NCI-H2107 (cell line): ENCODE results near the gene MECR.
"Not testable (repeated sequence)": the region's sequence is repeated elsewhere in the genome, so short reads cannot be mapped to it uniquely, and the experiment has no call there.

ENCODE experiments used
- DNase-seq: peaks from one replicate; lab custom pipeline; 2025; lab: John Stamatoyannopoulos, UW

The MECR gene

DNA sequence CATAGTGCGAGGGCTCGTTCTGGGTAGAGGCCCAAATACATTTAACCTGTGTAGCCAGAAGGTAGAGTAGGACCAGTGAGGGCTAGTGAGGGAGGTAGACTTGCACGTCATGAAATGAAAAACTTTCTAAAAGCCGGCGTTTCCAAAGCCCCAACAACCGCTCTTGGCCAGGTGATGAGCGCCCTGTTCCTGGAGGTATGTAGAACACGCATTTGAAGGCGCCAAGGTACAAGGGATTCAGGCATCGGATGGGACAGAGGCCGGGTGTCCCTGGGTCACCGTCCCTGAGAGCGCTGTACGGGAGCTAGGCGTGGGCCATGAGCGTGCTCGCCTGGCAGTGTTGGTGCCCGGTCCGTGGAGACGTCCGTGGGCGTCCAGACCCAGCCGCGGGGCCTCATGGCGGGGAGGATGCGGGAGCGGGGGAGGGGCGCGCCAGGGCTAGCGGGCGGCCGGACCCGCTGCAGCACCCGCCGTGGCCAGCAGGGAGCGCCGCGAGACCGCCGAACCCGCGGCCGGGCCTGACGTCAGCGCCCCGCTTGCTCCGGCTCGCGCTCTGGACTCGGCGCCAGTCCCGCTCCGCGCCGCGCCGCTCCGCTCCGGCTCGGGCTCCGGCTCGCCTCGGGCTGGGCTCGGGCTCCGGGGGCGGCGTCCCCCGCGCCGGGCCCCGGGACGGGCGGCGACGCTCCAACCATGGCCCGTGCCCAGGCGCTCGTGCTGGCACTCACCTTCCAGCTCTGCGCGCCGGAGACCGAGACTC is 5.4 kb upstream of the MECR start, which contains the start of gene PTPRU:
Gene PTPRU, plus strand, starts transcription at position 568 of the 757 bp plus-strand sequence. Its CDS starts 123 bp downstream, at position 691.
- DNase-seq: peak; percentile 57

DNA sequence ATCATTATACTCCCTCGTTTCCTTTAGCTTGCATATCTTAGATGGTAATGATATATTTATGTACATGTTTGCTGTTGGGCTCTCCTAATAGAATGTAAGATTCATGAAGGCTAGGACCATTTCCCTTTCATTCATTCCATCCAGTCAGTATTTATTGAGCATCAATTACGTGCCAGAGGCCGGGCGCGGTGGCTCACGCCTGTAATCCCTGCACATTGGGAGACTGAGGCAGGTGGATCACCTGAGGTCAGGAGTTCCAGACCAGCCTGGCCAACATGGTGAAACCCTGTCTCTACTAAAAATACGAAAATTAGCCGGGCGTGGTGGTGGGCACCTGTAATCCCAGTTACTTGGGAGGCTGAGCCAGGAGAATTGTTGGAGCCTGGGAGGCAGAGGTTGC is 4.1 kb upstream of the MECR start:
- DNase-seq: not testable (repeated sequence)

DNA sequence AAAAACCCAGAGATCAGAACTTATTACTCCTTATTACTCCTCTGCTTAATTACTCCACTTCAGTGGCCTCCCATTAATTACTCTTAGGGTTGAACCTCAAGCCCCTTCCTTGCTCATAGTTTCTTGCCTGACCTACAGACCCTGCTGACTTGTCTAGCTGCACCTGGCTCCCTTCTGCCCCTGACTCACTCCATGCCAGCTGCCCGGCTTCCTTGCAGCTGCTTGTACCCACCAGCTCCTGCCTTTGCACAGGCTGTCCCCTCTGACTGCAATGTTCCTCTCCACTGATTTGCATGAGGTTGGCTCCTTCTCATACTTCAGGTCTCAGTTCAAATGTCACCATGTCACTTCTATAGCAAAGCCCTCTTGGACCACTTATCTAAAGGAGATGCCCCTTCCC is 3.7 kb upstream of the MECR start:
- DNase-seq: no peak

DNA sequence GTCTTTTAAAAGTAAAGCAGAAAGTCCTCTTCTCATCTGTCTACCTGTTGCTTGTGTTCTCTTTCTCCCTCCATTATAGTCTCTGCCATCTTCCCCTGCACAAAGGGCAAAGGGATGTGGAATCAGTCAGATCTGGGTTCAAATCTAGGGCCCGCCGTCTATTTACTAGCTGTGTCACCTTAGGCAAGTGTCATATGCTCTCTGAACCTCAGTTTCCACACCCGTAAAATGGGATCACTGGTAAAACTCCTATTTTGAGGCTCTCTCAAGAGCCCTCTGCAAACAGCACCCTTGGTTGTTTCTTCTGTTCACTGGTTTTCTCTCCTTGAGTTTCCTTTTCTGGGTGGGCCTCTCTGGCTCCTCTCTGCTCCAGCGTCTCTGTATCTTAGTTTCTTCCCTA is 3.0 kb upstream of the MECR start:
- no peak for DNase-seq

DNA sequence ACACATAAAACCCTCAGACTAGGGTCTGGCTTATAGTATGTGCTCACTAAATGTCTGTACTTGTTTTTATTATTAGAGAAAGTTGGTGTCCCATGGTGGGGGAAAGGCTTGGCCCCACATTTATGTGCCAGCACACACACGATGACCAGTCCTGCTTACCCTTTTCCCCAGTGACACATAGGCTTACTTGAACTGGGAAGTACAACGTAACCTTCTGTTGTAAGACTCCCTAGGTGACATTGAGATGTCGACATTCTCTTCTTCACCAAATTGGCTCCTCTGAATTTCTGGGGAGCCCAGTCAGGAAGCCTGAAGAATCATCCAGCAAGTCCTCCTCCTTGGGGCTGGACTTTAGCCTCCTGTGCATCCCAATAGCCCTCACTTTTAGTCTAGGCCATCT is 1.7 kb upstream of the MECR start:
- DNase-seq: no peak

DNA sequence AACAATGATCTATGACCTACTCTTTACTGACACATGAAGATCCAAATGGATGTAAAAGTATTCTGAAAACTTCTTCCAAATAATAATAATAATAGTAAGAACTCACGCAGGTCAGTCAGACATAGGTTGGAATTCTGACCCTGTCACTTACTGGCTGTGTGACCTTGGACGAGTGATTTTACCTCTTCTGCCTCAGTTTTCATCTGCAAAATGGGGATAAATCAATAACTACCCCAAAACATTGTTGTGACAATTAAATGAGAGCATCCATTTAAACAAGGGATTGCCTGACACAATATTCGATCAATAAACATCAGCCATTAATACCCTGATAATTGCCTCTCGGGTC is 556 bp downstream of the MECR start:
- no peak for DNase-seq

DNA sequence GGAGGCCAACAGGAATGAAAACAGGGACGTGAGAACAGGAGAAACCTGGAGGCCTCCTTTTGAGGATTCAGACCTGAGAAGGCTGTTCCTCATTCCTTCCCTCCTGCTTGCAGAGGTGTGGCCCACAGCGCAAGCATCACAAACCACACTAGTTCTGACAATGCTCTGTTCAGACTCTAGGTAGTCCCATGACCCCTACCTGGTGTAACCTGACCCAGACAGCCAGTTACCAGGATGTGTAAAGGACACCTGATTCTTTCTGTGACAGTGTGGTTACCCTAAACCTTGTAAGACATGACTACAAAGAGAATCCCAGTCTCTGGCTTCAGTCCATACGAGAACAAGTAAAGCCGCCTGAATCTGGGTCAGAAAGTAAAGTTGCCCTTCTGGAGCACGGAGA is 3.2 kb downstream of the MECR start:
- peak; percentile 73 for DNase-seq

DNA sequence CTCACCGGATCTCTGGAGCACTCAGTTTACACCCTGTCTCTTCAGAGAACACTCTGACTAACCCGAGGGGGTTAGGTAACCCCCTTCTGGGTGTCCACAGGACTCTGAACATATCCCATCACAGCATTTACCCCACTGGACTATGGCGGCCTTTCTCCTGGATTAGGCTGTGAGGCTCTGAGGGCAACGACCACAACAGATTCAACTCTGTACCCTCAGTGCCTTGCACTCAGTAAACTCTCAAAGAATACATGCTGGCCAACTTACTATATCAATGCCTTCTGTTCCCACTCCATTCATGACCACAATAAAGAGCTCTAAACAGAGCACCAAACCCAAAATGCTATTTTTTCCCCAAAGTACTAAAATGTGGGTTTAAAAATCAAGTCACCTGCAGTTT is 5.4 kb downstream of the MECR start:
- no peak for DNase-seq

DNA sequence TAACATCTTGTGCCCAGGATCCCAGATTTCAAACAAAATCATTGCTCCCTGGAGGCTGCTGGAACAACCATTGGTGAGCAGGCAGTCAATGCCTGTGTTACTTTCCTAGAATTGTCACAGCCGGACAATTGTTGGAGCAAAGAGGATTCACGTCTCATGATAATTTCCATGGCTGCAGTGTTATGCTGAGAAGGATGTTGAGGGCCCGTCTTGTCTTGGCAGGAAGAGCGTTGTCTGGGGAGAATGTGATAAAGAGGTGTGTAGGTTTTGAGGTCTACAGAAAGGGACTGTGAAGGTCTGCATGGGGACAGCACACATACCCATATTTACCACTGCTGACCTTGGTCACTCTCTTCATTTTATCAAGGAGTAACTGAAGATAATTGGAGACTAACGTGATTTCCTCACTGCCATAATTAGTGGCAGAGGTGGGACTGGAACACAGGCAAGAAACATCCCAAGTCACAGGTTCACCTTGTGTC is 6.3 kb downstream of the MECR start:
- DNase-seq: no peak

DNA sequence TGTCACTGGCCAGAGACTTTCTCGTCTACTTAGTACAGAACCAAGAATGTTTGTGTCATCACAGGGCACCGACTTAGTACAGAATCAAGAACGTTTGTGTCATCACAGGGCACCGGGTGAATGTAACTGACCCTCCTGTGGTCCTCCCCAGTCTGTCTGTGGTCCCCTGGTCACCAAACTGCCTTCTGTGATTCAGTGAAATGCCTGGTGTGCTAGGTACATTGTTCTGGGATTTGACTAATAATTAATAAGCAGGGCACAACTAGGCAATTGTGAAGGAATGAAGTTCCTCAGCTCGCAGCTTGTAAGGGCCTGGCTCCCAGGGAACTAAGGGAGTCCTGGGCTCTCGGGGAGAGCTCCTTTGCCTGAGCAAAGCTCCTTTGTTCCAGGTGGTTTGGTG is 7.2 kb downstream of the MECR start:
- no peak for DNase-seq

DNA sequence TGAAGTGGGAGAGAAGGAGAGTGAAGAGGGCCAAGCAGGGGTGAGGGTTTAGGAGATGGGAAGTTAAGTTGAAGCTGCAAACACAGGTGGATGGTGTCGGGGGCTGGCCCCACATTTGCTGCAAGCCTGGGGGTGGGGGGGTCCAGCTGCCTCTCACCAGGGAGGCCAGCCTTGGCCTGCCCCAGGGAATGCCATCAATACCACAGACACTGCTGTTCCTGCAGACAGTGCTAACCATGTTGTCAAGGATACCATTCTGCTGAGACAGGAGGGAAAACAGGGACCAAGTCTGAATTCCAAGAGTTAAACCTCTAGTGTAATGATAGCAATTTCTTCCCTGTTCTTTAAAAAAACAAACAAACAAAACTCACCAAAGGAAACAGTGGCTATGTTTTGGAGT is 8.0 kb downstream of the MECR start:
- DNase-seq: no peak

DNA sequence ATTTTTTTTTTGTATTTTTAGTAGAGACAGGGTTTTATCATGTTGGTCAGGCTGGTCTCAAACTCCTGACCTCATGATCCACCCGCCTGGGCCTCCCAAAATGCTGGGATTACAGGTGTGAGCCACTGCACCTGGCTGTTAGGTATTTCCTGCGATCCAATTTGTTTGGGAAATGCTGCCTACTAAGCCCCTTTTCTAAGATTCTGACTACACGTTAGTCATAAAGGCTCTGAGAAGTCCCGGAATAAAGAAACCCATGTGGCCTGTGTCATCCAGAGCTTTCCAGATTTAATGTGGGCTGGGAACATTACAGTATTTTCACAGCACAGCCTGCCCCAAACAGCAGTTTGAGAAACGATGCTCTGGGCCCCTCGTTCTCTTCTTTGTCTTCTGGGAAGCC is 8.5 kb downstream of the MECR start:
- DNase-seq: not testable (repeated sequence)

DNA sequence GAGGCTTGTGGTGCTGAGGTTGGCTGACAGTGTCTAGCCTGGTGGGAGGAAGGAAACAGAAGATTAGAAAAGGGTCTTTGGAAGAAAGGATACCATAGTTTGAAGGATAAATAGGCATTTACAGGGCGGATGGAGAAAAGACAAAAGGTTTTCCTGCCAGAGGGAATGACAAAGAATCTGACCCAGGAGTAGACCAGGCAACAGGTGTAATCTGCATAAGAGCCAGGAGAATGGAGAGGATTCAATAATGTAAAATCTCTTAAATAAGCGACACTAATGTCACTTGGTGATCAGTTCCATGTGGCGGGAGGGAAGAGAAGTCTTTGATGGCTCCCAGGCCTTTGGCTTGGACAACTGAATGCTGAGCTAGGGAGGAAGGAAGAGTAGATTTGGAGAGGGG is 9.4 kb downstream of the MECR start:
- DNase-seq: no peak

DNA sequence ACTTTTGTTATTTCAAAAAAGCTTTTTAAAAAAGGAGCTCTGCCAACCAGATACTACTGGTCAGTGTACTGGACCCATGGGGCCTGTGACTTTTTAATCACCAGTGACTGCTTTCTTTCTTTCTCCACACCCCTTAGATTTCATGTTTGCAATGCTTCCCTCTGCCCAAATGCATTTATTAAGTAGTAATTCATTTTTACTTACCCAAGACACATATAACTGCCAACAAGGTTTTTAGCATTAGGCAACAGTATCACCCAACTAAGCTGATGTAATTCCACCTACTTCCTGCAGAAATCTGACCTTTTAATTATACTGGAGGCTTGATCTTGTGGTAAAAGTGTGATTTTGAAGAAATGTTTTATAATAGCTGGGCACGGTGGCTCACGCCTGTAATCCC is 12.5 kb downstream of the MECR start:
- no peak for DNase-seq

DNA sequence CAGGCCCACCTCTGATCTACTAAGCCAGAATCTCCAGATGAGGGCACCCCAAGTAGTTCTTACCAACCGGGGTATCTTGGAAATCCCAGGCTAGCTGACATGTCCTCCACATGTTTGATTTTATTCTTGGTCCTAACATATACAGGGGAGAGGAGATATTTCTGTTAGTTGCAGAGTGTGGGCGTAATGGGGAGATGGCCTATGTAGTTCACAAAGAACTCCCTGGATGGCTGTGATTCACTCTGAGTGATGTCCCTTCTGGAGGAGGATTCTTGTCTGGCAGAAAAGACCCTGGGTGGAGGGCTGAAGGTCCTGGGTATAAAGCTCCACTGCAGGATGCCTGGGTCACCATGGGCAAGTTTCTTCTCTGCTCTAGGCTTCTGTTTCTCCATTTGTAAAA is 13.1 kb downstream of the MECR start:
- no peak for DNase-seq

DNA sequence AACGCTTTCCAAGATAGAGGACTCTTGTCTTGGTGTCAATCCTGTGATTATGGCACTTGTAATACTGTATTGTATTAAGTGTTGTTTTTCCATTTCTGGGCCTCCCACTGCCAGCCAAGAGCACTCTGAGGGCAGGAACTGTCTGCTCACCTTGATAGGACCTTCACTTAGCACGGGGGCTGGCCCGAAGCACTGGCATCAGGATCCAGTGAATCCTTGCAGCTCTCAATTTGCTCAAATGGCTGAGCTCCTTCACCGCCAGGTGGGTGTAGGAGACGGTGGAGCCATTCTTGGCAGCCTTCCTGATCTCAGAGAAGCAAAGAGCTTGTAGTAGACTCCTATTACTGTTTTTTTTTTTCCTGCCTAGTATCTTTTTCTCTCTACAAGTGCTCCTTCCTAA is 17.7 kb downstream of the MECR start:
- DNase-seq: peak; percentile 56

DNA sequence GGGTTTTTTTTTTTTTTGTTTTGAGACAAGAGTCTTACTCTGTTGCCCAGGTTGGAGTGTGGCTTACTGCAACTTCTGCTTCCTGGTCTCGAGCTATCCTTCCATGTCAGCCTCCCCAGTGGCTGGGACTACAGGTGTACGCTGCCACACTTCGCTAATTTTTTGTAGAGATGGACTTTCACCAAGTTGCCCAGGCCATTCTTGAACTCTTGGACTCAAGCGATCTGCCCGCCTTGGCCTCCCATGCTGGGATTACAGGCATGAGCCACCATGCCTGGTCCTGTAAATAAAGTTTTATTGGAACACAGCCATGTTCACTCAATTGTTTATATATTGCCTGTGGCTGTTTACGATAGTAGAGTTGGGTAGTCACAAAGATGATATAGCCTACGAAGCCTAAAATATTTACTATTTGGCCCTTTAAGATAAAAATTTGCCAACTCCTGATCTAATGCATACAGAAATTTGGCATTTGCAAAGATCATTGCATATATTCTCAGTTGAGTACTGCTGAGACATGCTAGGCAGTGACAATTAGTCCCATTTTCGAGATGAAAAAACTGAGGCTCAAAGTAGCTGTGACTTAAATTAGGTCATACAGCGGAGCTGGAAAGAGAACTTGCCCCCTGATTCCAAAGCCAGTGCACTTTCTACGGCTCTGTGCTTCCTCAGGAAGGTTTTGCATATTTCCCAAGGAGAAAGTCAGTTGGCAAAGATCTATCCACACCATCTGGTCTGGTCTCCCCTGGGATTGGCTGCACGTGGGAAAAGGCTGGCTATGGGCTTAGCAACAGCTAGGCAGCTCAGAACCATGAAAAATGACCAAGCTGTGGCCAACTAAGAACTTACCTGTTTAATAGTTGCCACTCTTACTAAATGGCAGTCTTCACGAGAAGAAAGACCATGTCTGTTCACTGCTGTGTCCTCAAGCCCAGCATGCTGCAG is 19.4 kb downstream of the MECR start:
- no peak for DNase-seq

DNA sequence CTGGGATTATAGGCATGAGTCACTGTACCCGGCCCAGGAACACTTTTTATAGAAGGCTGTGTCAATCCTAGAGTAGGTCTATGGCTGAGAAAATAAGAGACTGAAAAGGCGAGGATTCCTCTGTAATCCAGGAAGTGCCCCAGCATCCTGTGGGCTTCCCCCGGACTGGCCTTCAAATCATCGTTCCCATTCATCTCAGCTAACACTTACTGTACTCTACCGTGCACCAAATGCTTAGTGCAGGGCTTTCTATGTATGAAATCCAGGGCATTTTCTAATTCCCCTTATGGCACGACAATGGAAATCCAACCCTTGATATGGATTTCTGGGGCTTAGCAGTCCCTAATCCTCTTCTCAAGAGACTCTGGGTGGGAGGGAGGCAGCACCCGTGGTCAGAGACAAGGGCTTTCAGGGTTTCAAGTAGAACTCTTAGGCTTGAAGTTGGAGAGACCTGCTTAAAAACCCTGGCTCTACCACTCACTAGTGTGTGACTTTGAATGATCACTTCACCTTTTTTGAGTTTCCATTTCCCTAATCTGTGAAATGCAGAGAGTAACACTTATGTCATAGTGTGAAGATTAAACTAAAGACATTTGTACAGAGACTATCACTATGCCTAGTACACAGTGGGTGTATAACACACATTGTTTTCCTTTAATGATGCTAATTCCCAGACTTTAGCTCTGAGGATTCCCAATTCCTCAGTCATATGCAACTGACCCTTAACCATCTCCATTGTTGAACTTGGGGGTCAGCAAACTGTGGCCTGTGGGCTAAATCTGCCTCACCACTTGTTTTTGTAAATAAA is 20.3 kb downstream of the MECR start:
- DNase-seq: no peak

DNA sequence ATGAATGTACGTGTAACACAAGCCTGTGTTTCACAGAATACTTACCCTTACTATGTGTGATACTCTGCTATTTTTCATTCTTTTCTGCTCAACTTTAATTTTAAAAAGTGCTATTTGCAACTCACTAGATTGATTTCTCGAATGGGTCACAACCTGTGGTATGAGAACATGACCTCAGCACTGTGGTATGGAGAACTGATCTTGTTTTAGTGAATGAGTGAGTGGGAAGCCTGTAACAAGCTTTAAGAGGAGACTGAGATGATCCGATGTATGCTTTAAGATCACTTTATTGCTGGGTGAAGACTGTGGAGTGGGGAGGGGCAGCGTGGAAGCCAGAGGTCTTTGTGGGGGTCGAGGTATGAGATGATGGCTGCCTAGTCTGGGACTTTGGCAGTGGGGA is 21.6 kb downstream of the MECR start:
- DNase-seq: no peak

DNA sequence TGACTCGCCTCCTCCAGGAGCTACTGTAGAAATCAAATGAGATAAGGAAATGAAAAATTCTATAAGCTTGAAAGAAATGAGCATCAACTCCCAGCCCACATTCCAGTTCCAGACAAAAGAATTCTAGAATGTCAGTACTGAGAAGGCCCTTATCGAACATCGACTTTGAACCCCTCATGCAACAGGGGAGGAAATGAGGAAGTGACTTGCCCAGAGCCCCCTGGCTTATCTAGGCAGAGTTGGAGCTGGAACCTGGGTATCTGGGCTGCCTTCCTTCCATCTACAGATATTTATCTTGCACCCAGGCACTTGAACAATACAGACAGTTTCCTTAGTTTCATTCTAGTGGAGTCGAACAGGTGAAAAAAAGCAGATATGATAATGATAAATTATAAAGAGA is 22.3 kb downstream of the MECR start:
- DNase-seq: no peak

DNA sequence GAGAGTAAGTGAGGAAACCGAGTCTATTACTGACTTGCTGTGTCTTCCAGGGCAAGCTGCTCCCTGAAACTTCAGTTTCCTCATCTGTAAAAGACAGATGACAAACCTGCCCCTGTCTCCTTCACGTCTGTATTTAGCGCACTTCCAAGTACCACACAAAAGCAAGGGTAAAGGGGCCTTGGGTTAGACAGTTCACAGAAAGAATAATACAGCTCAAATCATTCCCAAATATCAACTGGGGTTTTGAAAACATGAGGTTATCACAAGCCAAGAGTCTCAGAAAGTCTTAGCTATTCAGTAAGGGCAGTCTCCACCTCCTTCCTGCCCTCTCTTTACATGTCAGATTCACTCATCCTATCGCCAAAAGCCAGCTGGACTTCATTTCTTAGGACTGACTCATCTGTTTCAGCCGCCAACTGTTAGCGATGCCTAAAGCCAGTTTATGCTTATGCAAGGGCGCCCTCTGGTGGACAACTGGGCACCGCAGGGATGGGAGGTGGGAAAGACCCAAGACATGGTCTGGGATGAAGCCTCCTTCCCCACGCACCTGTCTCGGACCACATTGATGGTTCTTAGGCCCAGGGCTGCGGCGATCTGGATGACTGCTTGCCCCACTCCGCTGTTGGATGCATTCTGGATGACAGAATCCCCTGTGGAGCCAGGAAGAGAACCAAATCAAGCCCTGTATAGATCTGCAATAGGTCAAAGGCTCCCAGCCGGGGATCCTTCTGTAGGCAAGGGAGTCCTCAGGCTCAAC is 28.0 kb downstream of the MECR start:
- DNase-seq: peak; percentile 92

DNA sequence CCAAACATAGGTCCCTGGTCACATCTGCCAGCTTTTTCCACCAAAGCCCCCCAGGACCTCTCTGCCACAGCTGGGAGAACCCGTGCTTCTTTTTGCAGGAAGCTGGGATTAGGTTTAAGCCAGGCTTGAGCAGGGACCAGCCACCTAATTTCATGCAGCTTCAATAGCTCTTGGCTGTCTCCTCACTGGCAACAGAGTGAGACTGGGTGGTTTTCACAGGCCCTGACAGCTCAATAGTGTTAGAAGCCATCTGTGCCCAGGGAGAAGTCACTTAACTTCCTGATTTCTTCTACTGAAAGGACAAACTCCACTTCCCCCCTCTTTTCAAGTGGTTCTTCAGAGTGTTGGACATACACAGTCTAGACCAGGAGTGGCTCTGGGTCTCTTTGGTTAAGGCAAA is 28.7 kb downstream of the MECR start:
- no peak for DNase-seq
